Measurements from ENCODE around the gene POLG2. TPM values are rescaled to one million over a fixed set of nuclear protein-coding genes. Genes with fewer than 3 reads are reported as not detected.

Gene POLG2
- total and polyA plus RNA-seq, 2 experiments from 2014 or later, result 17.0 to 22.2 TPM

DNA sequence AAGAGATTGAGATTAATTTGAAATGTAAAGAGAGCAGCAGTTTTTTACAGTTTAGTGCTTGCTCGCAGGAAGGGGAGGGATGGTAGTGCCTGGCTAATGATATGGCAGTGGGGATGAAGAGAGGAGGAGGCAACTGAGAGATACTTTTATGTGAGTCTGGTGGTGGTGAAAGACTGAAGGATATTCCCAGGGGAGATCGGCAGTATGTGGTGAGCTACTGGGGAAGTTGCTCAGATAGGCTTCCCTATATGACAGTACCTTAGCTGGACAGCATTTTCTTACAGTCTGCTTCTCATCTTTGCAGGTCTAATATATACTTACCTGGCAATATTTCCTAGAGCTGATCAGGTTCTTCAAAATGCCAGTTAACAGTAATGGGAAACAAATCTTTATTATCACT is 18.6 kb upstream of the POLG2 start:
- H3K4me3 ChIP-seq, result no peak overlapping the region
- H3K9me3 ChIP-seq (ENCODE audit: low read depth), result no peaks in the 10 kb centered on the region
- H3K27ac ChIP-seq, result peak overlapping the region; percentile 18
- peaks cover 79% of the 10 kb centered on the region for H3K36me3 ChIP-seq
- no peaks in the 10 kb centered on the region for H3K4me1 ChIP-seq (ENCODE audit: low read depth)
- DNase-seq (ENCODE audit: low read depth in 1 of 2, low spot score in 1 of 2), result no peak
- H3K27me3 ChIP-seq, result no peaks in the 10 kb centered on the region
- TF ChIP-seq, protein P1, sequence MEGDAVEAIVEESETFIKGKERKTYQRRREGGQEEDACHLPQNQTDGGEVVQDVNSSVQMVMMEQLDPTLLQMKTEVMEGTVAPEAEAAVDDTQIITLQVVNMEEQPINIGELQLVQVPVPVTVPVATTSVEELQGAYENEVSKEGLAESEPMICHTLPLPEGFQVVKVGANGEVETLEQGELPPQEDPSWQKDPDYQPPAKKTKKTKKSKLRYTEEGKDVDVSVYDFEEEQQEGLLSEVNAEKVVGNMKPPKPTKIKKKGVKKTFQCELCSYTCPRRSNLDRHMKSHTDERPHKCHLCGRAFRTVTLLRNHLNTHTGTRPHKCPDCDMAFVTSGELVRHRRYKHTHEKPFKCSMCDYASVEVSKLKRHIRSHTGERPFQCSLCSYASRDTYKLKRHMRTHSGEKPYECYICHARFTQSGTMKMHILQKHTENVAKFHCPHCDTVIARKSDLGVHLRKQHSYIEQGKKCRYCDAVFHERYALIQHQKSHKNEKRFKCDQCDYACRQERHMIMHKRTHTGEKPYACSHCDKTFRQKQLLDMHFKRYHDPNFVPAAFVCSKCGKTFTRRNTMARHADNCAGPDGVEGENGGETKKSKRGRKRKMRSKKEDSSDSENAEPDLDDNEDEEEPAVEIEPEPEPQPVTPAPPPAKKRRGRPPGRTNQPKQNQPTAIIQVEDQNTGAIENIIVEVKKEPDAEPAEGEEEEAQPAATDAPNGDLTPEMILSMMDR (IDR thresholded peaks at IDR 0.05; ENCODE audit: low read depth, low read length), result no peak

DNA sequence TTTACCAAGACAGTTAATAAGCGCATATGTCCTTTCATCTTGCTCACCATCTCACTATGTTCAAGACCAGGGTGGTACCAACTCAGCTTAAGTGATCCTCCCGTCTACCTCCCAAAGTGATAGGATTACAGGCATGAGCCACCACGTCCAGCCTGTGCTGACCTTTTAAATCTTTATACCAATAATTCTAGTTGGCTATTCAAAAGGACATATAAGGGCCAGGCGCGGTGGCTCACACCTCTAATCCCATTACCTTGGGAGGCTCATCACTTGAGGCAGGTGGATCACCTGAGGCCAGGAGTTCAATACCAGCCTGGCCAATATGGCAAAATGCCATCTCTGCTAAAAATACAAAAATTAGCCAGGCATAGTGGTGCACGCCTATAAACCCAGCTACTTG is 12.3 kb upstream of the POLG2 start:
- Histone ChIP-seq H3K27me3 (no peaks in the 10 kb centered on the region), H3K4me1 (ENCODE audit: low read depth) (peaks cover 11% of the 10 kb centered on the region), H3K4me3 (no peak overlapping the region), H3K27ac (no peak overlapping the region), H3K36me3 (peaks cover 31% of the 10 kb centered on the region), H3K9me3 (ENCODE audit: low read depth) (no peaks in the 10 kb centered on the region)
- TF ChIP-seq, protein P1 (IDR thresholded peaks at IDR 0.05; ENCODE audit: low read depth, low read length), result no peak
- no peak for DNase-seq (ENCODE audit: low read depth in 1 of 2, low spot score in 1 of 2)

DNA sequence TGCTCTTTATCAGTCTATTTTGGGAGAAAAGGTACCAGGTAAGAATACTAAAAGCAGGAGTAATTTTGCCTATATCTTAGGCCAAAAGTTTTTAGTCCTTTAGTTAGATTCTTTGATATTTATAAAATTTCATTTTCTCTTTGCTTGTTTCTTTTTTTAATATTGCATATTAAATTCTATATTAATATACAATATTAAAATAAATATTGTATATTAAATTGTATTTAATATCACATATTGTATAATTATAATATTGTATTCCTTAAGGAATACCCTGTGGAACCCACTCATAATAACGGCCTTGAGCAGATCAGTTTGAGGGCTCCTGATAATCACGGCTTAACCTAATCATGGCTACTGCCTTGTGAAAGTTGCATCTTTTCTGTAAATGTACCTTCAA is 11.8 kb upstream of the POLG2 start:
- H3K4me1 ChIP-seq (ENCODE audit: low read depth), result peaks cover 14% of the 10 kb centered on the region
- H3K36me3 ChIP-seq, result peaks cover 31% of the 10 kb centered on the region
- H3K27me3 ChIP-seq, result no peaks in the 10 kb centered on the region
- TF ChIP-seq, protein P1 (IDR thresholded peaks at IDR 0.05; ENCODE audit: low read depth, low read length), result no peak
- H3K4me3 ChIP-seq, result peak overlapping the region; percentile 96
- no peak overlapping the region for H3K27ac ChIP-seq
- DNase-seq (ENCODE audit: low read depth in 1 of 2, low spot score in 1 of 2), result no peak
- H3K9me3 ChIP-seq (ENCODE audit: low read depth), result no peaks in the 10 kb centered on the region

DNA sequence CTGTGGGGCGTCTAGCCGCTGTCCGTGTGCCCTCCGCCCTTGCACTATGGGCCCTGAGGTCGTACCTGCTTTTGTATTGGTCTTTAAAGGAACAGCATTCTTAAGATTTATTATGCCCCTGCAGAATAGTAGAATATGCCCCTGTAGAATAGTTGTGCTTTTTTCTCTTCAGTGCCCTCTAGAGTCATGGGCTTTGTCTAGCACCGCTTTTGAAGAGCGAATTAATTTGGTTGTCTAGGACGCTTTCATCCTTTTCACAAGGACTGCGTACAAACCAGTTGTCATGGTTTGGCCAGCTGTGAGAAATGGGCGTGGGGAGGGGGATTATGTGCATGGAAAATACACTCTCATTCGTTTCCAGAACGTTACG is 10.5 kb upstream of the POLG2 start:
- peak; percentile 72 to 79 for DNase-seq (ENCODE audit: low read depth in 1 of 2, low spot score in 1 of 2)
- Histone ChIP-seq H3K4me3 (peak overlapping the region; percentile 96), H3K9me3 (ENCODE audit: low read depth) (no peaks in the 10 kb centered on the region), H3K36me3 (peaks cover 41% of the 10 kb centered on the region), H3K27me3 (no peaks in the 10 kb centered on the region), H3K4me1 (ENCODE audit: low read depth) (peaks cover 14% of the 10 kb centered on the region), H3K27ac (peak overlapping the region; percentile 99)
- TF ChIP-seq, protein P1 (IDR thresholded peaks at IDR 0.05; ENCODE audit: low read depth, low read length), result peak; percentile 60

DNA sequence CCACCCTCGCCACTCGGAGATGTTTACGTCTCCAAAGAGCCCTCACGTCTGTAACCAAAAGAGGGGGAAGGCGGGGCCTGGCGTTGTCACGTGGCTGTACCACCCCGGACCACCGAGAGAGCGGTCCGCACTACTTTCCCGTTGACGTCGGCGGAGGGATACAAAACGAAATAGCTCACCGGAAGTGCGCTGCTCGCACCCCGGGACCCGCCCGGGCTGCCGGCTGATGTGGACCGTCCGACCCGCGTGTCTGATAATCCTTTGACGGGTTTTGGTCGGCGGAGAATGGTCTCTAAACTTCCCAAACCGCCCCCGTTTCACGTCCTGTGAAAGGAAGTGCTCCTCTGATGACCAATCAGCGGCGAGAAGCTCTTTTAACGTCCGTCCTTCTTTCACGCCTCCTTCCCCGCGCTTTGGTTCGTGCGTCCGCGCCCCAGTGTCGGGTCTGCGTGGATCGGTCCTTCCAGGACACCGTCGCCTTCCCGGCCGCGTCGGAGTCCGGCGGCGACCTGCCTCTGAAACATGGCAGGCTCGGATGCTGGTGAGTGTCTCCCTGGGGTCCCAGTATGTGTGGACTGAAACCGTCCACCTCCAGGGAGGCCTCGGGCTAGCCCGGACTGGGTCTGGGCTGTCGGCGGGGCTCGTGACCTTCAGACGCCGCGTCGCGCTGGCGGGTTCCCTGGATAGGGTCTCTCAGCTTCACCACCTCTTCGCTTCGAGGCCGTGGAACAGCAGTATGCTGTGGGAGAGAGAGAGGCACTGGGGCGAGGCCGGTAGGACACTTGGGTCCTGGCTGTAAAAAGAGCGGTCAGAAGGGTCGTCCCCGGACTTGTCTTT is 9.9 kb upstream of the POLG2 start, which contains the start of gene CEP95:
CEP95 (plus strand) TSS at position 402 of the 837 bp plus-strand sequence; CDS start at position 523, 121 bp downstream.
- H3K27me3 ChIP-seq, result no peaks in the 10 kb centered on the region
- H3K4me1 ChIP-seq (ENCODE audit: low read depth), result peaks cover 14% of the 10 kb centered on the region
- peak; percentile 95 to 99 for DNase-seq (ENCODE audit: low read depth in 1 of 2, low spot score in 1 of 2)
- TF ChIP-seq, protein P1 (IDR thresholded peaks at IDR 0.05; ENCODE audit: low read depth, low read length), result no peak
- peak within 1 kb of the TSS; percentile 96 for H3K4me3 ChIP-seq
- peak within 1 kb of the TSS; percentile 99 for H3K27ac ChIP-seq
- no peaks in the 10 kb centered on the region for H3K9me3 ChIP-seq (ENCODE audit: low read depth)
- H3K36me3 ChIP-seq, result peaks cover 41% of the 10 kb centered on the region

Measured in cardiac muscle cell (in vitro differentiated cells and primary cell).